GM23338 (cell line): ENCODE data around the gene PDGFC. TPM values are rescaled to one million over a fixed set of nuclear protein-coding genes. Genes with fewer than 3 reads are reported as not detected.

Source experiments
- ATAC-seq: fragments of 200-7000 bp; cut with Tn5 transposase; 3 replicates; pipeline ENCODE4 v1.9.1; 2020
- DNase-seq: peaks from one replicate; pipeline ENCODE4 v3.0.0-alpha.2; 2015; ENCODE audit warnings: low spot score
- H2AFZ ChIP-seq: fragments of 200-600 bp; sonication (generic); 2 replicates; pipeline ENCODE4 v1.8.0; 2016; ENCODE audit warnings: antibody characterized with exemption, mild to moderate bottlenecking, moderate library complexity
- H3F3A ChIP-seq: fragments of 200-600 bp; sonication (generic); replicated peaks from 2 replicates; pipeline ENCODE4 v1.8.0; 2017; ENCODE audit warnings: antibody characterized with exemption, mixed run types, low read depth
- H3K27ac ChIP-seq: fragments of 200-600 bp; sonication (generic); 2 replicates; pipeline ENCODE4 v1.6.1; 2016; ENCODE audit warnings: low read depth
- H3K27me3 ChIP-seq: fragments of 200-600 bp; sonication (generic); 2 replicates; pipeline ENCODE4 v1.8.0; 2016; ENCODE audit warnings: mild to moderate bottlenecking, mixed run types, moderate library complexity; ENCODE audit not compliant: insufficient read depth
- H3K36me3 ChIP-seq: fragments of 200-600 bp; sonication (generic); 2 replicates; pipeline ENCODE4 v1.8.0; 2016; ENCODE audit warnings: mild to moderate bottlenecking; ENCODE audit not compliant: insufficient read depth
- H3K4me1 ChIP-seq: fragments of 200-600 bp; sonication (generic); 2 replicates; pipeline ENCODE4 v1.8.0; 2016; ENCODE audit warnings: mild to moderate bottlenecking, moderate library complexity; ENCODE audit not compliant: insufficient read depth
- H3K4me2 ChIP-seq: fragments of 200-600 bp; sonication (generic); 2 replicates; pipeline ENCODE4 v1.7.1; 2017; ENCODE audit warnings: mixed run types
- H3K4me3 ChIP-seq: fragments of 200-600 bp; sonication (generic); 2 replicates; pipeline ENCODE4 v1.6.1; 2016; ENCODE audit warnings: mixed run types
- H3K79me2 ChIP-seq: fragments of 200-600 bp; sonication (generic); replicated peaks from 2 replicates; pipeline ENCODE4 v1.8.0; 2017; ENCODE audit warnings: mild to moderate bottlenecking; ENCODE audit not compliant: insufficient read depth
- H3K9me2 ChIP-seq: fragments of 200-600 bp; sonication (generic); 2 replicates; pipeline ENCODE4 v1.8.0; 2017; ENCODE audit not compliant: insufficient read depth
- H4K20me1 ChIP-seq: fragments of 200-600 bp; sonication (generic); replicated peaks from 2 replicates; pipeline ENCODE4 v1.8.0; 2017; ENCODE audit warnings: mild to moderate bottlenecking; ENCODE audit not compliant: insufficient read depth
- H3K27ac Mint-ChIP-seq: 2 replicates; pipeline ENCODE4 v1.8.0; 2020; ENCODE audit warnings: inconsistent platforms, mild to moderate bottlenecking, moderate library complexity, mixed read lengths
- H3K27me3 Mint-ChIP-seq: 3 replicates; pipeline ENCODE4 v1.8.0; 2022; ENCODE audit warnings: low read depth, mild to moderate bottlenecking, moderate library complexity, mixed read lengths, inconsistent platforms; ENCODE audit not compliant: insufficient read depth, poor library complexity
- H3K36me3 Mint-ChIP-seq: 3 replicates; pipeline ENCODE4 v1.8.0; 2021; ENCODE audit warnings: low read depth, mild to moderate bottlenecking, inconsistent platforms, moderate library complexity, mixed read lengths
- H3K4me1 Mint-ChIP-seq: 3 replicates; pipeline ENCODE4 v1.8.0; 2020; ENCODE audit warnings: mild to moderate bottlenecking, inconsistent platforms, mixed read lengths
- H3K4me3 Mint-ChIP-seq: 3 replicates; pipeline ENCODE4 v1.8.0; 2021; ENCODE audit warnings: moderate library complexity, mild to moderate bottlenecking, inconsistent platforms, mixed read lengths
- H3K9me3 Mint-ChIP-seq: 3 replicates; pipeline ENCODE4 v1.8.0; 2020; ENCODE audit warnings: moderate library complexity, mild to moderate bottlenecking, inconsistent platforms, mixed read lengths
- EZH2phosphoT487 ChIP-seq: fragments of 200-600 bp; sonication (generic); IDR thresholded peaks from one replicate; pipeline ENCODE4 v1.8.1; 2018; ENCODE audit warnings: antibody characterized with exemption; ENCODE audit not compliant: unreplicated experiment
- POLR2AphosphoS5 ChIP-seq: IDR thresholded peaks from 2 replicates; pipeline ENCODE4 v1.6.1; 2016; ENCODE audit warnings: antibody characterized with exemption, low read depth
- STAT1 ChIP-seq: IDR thresholded peaks from one replicate; pipeline ENCODE4 v1.6.1; 2016; ENCODE audit warnings: antibody characterized with exemption; ENCODE audit not compliant: unreplicated experiment
- ZNF114 ChIP-seq: fragments of 250-450 bp; sonication (Bioruptor Pico); IDR thresholded peaks from 2 replicates; pipeline ENCODE4 v1.5.0; 2020; ENCODE audit warnings: mild to moderate bottlenecking, moderate library complexity
- ZNF331 ChIP-seq: fragments of 250-450 bp; sonication (Bioruptor Pico); IDR thresholded peaks from 2 replicates; pipeline ENCODE4 v1.5.0; 2020; ENCODE audit warnings: low read depth, mild to moderate bottlenecking, moderate library complexity
- polyA plus RNA-seq: library from polyadenylated mRNA; unstranded; fragments of >200 nt; fragmentation: Nextera tagmentation; extraction: Ambion mirVana; gene quantifications from 2 replicates; pipeline ENCODE4 v1.2.1, GENCODE V29; 2016
- total RNA-seq: library from RNA; depleted of rRNA; stranded (reverse); fragments of >200 nt; shearing (Covaris generic); gene quantifications from 2 replicates; pipeline ENCODE4 v1.2.3, GENCODE V29; 2014
- TF ChIP-seq, protein P1 (sequence below): IDR thresholded peaks from 2 replicates; pipeline ENCODE4 v1.6.1; 2016; ENCODE audit warnings: antibody characterized with exemption
- TF ChIP-seq, protein P2 (sequence below): IDR thresholded peaks from one replicate; pipeline ENCODE4 v1.6.1; 2018; ENCODE audit warnings: antibody characterized with exemption; ENCODE audit not compliant: unreplicated experiment
- TF ChIP-seq, protein P3 (sequence below), 2 experiments: fragments of 200-600 bp in 1 of 2; sonication (generic) in 1 of 2; conservative IDR thresholded peaks; 2 replicates each; pipeline versions ENCODE4 v1.5.1 to v1.6.1; 2016 to 2017; ENCODE audit warnings: antibody characterized with exemption in 2 of 2, low read depth in 2 of 2, mild to moderate bottlenecking in 2 of 2, moderate library complexity in 1 of 2
- TF ChIP-seq, protein P4 (sequence below): fragments of 250-450 bp; sonication (Bioruptor Pico); IDR thresholded peaks from 2 replicates; pipeline ENCODE4 v1.5.0; 2020; ENCODE audit warnings: mild to moderate bottlenecking, moderate library complexity

The PDGFC gene
- total and polyA plus RNA-seq, 2 experiments from 2014 or later = 1.3 to 3.4 TPM

DNA sequence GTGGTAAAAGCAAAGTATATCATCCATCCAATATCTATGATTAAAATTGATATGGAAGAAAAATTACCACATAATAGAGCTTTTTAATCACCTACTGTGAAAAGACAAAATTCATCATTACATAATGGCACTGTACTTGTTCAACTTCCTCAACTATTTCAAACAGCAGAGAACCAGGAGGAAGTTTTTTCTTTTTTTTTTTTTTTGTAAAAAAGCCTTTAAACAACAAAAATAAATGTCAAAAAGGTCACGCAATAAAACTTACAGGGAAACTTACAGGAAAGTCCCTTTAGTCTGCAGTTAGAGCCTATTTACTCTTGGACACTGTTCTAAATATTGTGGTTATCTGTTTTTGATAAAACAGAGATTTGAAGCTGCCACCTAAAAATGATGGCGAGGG lies 4.8 kb downstream of the PDGFC start:
- Histone ChIP-seq H3F3A (peaks cover 9% of the 10 kb centered on the region; the same call in 1 of the 2 replicates), H4K20me1 (no peaks in the 10 kb centered on the region), H3K79me2 (peaks cover 4% of the 10 kb centered on the region; the same call in 1 of the 2 replicates), H3K4me3 (no peak overlapping the region), H3K36me3 (no peaks in the 10 kb centered on the region), H3K27me3 (peaks cover 15% of the 10 kb centered on the region), H3K27ac (no peak overlapping the region), H2AFZ (no peak overlapping the region), H3K4me1 (peaks cover 17% of the 10 kb centered on the region), H3K9me2 (no peaks in the 10 kb centered on the region), H3K4me2 (no peak overlapping the region)
- H3K27me3 Mint-ChIP-seq = peaks cover 15% of the 10 kb centered on the region
- H3K4me1 Mint-ChIP-seq = peaks cover 25% of the 10 kb centered on the region
- no peak overlapping the region for H3K27ac Mint-ChIP-seq
- no peak overlapping the region for H3K4me3 Mint-ChIP-seq
- TF ChIP-seq, protein P1, sequence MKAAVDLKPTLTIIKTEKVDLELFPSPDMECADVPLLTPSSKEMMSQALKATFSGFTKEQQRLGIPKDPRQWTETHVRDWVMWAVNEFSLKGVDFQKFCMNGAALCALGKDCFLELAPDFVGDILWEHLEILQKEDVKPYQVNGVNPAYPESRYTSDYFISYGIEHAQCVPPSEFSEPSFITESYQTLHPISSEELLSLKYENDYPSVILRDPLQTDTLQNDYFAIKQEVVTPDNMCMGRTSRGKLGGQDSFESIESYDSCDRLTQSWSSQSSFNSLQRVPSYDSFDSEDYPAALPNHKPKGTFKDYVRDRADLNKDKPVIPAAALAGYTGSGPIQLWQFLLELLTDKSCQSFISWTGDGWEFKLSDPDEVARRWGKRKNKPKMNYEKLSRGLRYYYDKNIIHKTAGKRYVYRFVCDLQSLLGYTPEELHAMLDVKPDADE = no peak
- TF ChIP-seq POLR2AphosphoS5 = no peak
- TF ChIP-seq, protein P2, sequence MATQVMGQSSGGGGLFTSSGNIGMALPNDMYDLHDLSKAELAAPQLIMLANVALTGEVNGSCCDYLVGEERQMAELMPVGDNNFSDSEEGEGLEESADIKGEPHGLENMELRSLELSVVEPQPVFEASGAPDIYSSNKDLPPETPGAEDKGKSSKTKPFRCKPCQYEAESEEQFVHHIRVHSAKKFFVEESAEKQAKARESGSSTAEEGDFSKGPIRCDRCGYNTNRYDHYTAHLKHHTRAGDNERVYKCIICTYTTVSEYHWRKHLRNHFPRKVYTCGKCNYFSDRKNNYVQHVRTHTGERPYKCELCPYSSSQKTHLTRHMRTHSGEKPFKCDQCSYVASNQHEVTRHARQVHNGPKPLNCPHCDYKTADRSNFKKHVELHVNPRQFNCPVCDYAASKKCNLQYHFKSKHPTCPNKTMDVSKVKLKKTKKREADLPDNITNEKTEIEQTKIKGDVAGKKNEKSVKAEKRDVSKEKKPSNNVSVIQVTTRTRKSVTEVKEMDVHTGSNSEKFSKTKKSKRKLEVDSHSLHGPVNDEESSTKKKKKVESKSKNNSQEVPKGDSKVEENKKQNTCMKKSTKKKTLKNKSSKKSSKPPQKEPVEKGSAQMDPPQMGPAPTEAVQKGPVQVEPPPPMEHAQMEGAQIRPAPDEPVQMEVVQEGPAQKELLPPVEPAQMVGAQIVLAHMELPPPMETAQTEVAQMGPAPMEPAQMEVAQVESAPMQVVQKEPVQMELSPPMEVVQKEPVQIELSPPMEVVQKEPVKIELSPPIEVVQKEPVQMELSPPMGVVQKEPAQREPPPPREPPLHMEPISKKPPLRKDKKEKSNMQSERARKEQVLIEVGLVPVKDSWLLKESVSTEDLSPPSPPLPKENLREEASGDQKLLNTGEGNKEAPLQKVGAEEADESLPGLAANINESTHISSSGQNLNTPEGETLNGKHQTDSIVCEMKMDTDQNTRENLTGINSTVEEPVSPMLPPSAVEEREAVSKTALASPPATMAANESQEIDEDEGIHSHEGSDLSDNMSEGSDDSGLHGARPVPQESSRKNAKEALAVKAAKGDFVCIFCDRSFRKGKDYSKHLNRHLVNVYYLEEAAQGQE = no peak
- TF ChIP-seq ZNF114 (CRISPR knock-in tag) = no peak
- TF ChIP-seq, protein P3, sequence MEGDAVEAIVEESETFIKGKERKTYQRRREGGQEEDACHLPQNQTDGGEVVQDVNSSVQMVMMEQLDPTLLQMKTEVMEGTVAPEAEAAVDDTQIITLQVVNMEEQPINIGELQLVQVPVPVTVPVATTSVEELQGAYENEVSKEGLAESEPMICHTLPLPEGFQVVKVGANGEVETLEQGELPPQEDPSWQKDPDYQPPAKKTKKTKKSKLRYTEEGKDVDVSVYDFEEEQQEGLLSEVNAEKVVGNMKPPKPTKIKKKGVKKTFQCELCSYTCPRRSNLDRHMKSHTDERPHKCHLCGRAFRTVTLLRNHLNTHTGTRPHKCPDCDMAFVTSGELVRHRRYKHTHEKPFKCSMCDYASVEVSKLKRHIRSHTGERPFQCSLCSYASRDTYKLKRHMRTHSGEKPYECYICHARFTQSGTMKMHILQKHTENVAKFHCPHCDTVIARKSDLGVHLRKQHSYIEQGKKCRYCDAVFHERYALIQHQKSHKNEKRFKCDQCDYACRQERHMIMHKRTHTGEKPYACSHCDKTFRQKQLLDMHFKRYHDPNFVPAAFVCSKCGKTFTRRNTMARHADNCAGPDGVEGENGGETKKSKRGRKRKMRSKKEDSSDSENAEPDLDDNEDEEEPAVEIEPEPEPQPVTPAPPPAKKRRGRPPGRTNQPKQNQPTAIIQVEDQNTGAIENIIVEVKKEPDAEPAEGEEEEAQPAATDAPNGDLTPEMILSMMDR (conservative IDR thresholded peaks at IDR 0.05; ENCODE audit: low read depth in 2 of 2) = no peak
- TF ChIP-seq EZH2phosphoT487 = no peak
- TF ChIP-seq STAT1 = no peak
- TF ChIP-seq, protein P4, sequence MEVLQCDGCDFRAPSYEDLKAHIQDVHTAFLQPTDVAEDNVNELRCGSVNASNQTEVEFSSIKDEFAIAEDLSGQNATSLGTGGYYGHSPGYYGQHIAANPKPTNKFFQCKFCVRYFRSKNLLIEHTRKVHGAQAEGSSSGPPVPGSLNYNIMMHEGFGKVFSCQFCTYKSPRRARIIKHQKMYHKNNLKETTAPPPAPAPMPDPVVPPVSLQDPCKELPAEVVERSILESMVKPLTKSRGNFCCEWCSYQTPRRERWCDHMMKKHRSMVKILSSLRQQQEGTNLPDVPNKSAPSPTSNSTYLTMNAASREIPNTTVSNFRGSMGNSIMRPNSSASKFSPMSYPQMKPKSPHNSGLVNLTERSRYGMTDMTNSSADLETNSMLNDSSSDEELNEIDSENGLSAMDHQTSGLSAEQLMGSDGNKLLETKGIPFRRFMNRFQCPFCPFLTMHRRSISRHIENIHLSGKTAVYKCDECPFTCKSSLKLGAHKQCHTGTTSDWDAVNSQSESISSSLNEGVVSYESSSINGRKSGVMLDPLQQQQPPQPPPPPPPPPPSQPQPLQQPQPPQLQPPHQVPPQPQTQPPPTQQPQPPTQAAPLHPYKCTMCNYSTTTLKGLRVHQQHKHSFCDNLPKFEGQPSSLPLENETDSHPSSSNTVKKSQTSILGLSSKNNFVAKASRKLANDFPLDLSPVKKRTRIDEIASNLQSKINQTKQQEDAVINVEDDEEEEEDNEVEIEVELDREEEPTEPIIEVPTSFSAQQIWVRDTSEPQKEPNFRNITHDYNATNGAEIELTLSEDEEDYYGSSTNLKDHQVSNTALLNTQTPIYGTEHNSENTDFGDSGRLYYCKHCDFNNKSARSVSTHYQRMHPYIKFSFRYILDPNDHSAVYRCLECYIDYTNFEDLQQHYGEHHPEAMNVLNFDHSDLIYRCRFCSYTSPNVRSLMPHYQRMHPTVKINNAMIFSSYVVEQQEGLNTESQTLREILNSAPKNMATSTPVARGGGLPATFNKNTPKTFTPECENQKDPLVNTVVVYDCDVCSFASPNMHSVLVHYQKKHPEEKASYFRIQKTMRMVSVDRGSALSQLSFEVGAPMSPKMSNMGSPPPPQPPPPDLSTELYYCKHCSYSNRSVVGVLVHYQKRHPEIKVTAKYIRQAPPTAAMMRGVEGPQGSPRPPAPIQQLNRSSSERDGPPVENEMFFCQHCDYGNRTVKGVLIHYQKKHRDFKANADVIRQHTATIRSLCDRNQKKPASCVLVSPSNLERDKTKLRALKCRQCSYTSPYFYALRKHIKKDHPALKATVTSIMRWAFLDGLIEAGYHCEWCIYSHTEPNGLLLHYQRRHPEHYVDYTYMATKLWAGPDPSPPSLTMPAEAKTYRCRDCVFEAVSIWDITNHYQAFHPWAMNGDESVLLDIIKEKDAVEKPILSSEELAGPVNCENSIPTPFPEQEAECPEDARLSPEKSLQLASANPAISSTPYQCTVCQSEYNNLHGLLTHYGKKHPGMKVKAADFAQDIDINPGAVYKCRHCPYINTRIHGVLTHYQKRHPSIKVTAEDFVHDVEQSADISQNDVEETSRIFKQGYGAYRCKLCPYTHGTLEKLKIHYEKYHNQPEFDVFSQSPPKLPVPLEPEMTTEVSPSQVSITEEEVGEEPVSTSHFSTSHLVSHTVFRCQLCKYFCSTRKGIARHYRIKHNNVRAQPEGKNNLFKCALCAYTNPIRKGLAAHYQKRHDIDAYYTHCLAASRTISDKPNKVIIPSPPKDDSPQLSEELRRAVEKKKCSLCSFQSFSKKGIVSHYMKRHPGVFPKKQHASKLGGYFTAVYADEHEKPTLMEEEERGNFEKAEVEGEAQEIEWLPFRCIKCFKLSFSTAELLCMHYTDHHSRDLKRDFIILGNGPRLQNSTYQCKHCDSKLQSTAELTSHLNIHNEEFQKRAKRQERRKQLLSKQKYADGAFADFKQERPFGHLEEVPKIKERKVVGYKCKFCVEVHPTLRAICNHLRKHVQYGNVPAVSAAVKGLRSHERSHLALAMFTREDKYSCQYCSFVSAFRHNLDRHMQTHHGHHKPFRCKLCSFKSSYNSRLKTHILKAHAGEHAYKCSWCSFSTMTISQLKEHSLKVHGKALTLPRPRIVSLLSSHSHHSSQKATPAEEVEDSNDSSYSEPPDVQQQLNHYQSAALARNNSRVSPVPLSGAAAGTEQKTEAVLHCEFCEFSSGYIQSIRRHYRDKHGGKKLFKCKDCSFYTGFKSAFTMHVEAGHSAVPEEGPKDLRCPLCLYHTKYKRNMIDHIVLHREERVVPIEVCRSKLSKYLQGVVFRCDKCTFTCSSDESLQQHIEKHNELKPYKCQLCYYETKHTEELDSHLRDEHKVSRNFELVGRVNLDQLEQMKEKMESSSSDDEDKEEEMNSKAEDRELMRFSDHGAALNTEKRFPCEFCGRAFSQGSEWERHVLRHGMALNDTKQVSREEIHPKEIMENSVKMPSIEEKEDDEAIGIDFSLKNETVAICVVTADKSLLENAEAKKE (CRISPR knock-in tag) = no peak
- TF ChIP-seq ZNF331 (CRISPR knock-in tag) = no peak
- ATAC-seq (no peak), DNase-seq (no peak)
- no peaks in the 10 kb centered on the region for H3K9me3 Mint-ChIP-seq
- H3K36me3 Mint-ChIP-seq = no peaks in the 10 kb centered on the region
